NT2/D1 (cell line): Measurements from ENCODE around the gene OR6C70.

Experiments used
- SUZ12 ChIP-seq: IDR thresholded peaks from 2 replicates; pipeline ENCODE4 v1.6.1; 2011; ENCODE audit not compliant: insufficient read length, insufficient read depth; ENCODE audit errors: extremely low read depth
- YY1 ChIP-seq: IDR thresholded peaks from 2 replicates; pipeline ENCODE4 v1.6.1; 2011; ENCODE audit not compliant: insufficient read length, insufficient read depth
- ZNF274 ChIP-seq: IDR thresholded peaks from 2 replicates; pipeline ENCODE4 v1.6.1; 2011; ENCODE audit warnings: mild to moderate bottlenecking, low read depth, low read length

DNA sequence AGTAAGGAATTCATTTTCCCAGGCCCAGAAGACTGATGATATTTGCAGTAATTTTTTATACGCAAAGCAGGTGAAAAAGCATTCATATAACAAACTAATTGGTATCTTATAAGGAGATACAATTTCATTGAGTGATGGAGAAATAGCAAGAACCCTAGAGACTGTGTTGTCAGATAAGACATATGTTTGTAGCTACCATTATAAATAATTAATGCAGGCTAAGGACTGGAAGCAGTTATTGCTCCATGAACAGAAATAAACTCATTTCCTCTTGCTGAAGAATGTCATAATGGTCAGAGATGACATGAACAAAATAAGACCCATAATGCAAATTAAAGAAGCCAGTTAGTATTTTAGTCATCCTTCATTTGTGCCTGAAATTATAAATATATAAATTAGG lies 24.6 kb downstream of the OR6C70 start:
- TF ChIP-seq YY1: no peak
- TF ChIP-seq ZNF274: no peak
- no peak for TF ChIP-seq SUZ12
